GM21381 (cell line): ENCODE data around the gene MBTPS1.
A peak's percentile ranks its signal among the peaks of the same experiment; 100 is the strongest.
"Not testable (repeated sequence)": the region's sequence is repeated elsewhere in the genome, so short reads cannot be mapped to it uniquely, and the experiment has no call there.

ENCODE experiments used
- ATAC-seq: cut with Tn5 transposase; IDR thresholded peaks from one replicate; pipeline ENCODE4 v1.9.1; 2021; ENCODE audit warnings: mild to moderate bottlenecking, moderate library complexity; ENCODE audit not compliant: unreplicated experiment

The MBTPS1 gene

DNA sequence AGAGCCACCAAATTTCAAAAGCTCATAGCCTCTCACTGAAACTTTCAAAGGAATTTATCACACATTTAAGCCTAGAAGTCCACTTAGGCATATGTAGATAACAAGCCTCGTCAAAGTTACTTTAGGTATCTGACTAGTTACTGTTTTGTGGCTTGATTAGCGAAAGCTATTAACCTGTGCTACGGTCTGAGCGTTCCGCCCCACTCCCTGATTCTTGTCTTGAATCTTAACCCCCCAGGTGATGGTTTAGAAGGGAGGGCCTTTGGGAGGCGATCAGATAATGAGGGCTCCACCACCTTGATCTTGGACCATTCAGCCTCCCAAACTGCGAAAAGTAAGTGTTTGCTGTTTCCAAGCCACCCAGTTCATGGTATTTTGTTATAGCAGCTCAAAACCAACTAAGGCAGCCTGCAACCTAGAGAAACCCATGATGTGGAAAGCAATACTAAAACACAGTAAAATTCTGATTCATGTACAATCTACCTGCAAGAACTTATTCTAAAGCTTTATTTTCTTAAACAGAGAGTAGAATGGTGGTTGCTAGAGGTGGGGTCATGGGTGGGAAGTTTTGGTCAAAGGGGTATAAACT lies 21.1 kb upstream of the MBTPS1 start:
- ATAC-seq, result no peak

DNA sequence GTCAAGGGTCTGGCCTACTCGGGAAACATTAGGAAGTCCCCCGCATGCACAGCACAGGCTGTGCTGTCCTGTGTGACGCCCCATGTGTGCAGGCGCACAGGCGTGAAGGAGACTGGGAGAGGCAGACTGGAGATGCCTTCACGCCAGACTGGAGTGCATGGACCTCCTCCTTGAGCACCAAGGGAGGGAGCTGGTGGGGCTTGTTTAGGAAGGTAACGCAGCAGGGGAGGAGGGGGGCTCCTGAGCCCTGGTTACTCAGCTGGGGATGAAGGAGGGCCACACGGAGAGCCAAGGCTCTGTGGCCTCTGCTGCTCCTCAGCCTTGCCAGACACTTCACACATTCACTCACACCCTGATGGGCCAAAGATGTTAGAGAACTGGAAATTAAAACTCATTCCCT lies 20.5 kb upstream of the MBTPS1 start:
- ATAC-seq, result no peak

DNA sequence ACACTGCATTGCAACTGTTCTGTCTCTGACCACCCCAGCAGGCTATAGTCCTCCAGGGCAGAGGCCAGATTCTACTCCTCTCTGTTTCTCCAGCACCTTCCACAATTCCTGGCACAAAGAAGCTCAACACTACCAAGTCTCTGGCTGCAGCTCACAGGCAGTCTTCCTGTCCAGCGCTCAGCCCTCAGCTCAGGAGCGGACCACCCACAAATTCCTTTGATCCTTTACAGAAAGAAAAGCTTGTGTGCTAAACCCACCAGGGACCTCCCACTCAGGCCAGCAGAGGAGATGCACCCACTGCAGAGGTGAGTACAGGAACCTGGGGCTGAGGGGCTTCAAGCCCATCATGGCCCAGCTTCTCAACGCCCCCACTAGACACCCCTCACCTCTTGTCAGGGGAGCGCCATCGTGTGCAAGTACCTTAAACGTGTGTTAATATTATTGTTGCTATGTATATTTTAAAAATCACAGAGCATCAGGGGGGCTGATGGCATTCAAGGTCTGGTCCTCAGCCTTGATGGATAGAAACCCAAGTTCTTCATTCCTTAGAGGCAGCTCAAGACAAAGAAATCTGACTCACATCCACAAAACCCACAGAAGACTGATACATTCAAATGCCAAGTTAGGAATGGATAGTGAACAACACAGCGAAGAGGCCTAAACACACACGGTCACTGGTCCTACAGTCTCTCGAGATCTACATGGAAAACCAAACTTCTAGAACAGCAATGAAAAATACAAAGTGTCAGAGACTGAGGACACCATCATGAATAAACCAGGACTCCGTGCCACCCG lies 19.8 kb upstream of the MBTPS1 start:
- no peak for ATAC-seq

DNA sequence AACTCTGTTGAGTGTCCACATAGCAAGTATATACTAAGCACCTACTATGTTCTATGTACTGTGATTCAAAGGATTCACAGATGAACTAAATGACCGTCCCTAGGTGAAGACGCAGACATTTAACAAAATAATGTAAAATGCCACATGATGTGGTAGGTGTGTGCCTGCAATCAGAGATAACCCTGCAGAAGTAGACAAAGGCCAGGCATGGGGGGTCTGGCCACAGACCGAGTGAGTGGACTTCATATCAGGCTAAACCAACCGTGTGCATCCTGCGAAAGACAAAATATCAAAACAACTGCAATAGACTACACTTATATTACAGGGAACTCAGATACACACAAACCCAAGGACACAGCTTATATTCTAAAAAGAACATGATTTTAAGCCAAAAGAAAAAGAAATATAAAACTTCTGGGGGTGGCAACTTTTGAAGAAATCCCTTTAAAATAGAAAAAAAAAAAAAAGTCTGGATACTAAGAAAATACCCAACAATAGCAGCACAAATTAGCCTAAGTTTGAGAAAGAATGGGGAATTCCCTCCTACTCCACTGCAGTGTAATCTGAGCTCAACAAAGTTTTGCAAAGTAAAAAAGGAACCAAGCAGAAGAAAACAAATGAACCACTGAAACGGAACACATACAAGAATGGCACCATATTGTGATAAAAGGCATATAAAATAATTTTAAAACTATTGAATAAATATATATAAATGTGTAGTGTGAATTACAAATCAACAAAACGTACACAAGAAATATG lies 16.0 kb upstream of the MBTPS1 start:
- no peak for ATAC-seq

DNA sequence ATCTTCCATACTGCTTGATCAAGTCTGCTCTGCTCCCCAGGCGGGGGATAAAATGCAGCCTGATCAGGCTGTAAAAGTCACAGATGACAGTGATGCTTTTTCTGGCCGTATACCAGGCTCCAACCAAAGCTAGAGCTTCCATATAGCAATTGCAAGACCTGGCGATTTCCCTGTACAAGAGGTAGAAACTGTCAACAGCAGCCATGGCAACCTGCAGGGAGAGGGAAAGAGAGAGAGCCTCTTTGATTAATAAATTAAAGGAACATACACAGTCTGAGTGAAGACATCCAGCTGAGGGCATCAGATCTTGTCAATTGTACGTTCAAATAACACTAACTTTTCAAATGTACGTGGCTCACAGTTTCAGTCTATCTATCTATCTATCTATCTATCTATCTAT lies 14.4 kb upstream of the MBTPS1 start:
- ATAC-seq, result no peak

DNA sequence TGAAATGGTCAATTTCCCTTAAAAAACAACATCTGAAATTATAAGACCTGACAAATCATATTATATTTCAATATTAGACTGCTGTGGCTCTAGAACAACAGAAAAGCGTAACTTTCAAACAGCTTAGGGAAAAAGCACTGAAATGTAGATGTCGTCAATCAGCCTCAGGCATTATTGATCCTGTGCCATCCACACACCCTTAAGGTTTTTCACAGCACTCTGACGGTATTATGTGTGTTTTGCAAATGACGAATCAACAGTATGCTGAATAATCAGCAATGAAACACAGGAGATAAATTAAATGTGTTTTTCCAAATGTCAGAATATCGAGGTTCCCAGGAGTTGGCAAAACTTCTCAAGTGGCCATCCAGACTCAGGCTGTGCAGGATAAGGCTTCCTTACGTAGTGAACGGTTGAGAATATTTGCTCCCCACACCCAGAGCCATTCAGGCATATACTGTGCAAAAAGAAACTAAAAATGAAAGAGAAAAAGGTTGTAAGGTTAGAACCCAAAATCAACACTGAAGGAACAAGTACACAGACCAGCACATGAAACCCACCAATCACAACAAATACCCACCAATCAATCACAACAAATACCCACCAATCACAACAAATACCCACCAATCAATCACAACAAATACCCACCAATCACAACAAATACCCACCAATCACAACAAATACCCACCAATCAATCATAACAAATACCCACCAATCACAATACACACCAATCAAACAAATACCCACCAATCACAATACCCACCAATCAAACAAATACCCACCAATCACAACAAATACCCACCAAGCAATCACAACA lies 7.7 kb upstream of the MBTPS1 start:
- no peak for ATAC-seq

DNA sequence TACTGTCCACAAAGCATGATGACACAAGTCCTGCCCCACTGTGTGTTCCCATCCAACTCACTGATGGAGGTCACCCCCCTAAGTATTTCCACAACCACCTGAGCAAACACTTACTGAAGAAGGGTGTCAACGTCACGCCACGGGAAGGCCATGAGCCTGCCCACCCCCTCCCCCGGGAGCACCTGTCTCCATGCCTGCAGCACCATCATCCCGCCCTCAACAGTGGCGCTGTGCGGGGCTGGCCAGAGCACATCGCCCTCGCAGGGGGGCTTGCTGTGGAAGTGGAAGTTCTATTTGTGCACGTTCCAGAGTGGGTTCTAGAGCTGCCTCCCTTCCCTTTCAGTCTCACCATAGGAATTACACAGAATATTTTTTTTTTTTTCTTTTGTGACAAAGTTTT lies 4.3 kb upstream of the MBTPS1 start:
- ATAC-seq, result no peak

DNA sequence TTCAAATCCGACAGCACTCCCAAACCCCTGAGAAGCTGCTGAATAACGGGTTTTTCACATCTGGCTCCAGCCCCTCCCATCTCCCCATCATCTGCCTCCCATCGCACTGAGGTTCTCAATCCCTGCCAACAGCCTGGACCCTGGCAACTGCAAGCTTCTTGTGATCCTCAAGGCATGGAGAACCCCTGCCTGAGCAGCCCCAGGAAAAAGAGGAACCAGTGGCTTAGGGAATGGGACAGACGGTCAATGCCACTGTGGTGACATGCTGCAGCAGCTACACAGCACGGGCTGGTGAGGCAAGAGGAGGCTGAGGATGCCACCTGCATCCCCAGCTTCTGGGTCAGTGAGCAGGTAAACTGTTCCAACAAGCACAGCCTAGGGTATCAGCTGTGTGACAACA lies 3.3 kb upstream of the MBTPS1 start:
- ATAC-seq, result no peak

DNA sequence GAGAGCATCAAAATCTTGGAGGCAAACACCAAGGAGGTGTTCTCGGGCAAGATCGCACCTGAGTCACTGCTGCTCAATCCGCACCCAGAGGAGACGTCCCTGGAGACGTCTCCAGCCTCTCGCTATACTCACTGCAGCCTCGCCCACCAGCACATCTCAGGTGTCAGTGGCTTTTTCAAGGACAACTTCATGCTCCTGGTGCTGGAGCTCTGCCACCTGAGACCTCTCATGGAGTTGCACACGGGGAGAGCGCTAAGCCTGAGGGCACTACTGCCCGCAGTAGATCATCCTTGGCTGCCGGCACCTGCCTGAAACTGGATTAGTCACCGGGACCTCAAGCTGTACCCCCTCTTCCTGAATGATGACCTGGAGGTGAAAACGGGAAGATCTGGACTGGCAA lies 2.6 kb upstream of the MBTPS1 start:
- ATAC-seq, result no peak

DNA sequence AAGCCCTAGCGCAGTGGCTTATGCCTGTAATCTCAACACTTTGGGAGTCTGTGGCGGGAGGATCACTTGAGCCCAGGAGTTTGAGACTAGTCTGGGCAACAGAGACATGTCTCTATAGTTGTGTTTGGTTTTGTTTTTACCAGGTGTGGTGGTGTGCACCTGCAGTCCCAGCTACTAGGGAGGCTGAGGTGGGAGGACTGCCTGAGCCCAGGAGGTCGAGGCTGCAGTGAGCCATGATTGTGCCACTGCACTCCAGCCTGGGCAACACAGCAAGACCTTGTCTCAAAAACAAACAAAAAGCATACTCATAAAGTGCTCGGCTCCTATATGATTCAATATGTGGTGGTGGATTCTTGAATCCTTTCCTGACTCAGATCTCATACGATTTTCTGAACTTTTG lies 1.6 kb upstream of the MBTPS1 start:
- ATAC-seq, result not testable (repeated sequence)

DNA sequence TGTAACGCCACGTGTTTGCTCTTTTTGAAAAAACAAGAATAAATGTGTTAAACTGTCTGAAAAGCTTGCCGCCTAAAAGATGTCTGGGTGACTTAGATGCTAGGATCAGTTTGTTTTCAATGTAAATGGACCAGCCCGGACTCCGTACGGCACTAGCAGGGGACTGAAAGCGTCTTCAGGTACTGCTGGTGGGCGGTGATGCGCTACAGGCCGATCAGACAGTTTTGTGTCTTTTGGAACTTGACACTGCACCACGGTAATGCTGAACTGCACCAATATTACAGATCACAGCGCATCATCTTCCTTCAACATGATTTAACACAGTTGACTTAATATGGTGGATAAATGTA lies 727 bp upstream of the MBTPS1 start:
- no peak for ATAC-seq

DNA sequence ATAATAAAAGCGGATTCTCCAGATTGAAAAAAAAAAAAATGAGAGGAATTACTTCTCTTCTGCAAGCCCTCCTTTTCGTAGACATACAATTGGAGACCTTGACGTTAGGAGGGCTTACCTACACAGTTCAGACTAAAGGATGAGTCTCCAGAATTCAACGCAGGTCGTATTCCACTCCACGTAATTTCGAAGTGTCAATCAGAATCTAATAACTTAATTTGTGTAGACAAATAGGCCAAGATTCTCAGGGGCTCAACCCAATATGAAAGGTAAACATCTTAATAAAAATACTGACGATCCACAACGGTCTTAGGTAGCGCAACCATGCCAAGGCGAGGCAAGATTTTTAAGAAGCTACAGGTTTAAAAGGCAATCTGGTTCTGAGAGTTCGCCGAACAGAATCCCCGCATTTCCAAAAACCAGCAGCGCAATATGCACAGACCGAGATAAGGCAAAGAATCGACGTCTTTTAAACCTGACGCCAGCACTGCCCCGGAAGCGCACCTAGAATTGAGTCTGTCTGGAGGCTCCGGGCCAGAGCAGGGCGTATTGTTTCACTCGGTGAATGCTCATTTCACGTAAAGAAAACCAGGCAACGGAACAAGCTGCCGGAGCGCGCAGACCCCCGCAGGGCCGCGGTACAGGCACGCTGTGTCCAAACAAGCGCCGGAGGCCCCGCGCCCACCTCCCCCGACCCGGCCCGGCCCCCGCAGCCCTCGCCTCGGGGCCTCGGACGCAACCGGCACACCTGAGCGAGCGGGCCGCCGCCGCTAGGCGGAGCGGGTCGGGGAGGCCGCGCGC lies 623 bp downstream of the MBTPS1 start:
- peak; percentile 36 for ATAC-seq

DNA sequence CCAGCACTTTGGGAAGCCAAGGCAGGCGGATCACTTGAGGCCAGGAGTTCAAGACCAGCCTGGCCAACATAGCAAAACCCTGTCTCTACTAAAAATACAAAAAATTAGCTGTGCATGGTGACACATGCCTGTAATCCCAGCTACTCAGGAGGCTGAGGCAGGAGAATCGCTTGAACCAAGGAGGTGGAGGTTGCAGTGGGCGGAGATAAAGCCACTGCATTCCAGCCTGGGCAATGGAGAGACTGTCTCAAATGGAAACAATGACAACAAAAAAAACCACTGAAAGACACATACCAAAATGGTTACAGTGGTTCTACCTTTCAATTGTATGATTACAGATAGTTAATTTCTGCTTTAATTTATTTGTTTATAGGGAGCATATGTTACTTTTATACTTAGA lies 4.8 kb downstream of the MBTPS1 start:
- not testable (repeated sequence) for ATAC-seq

DNA sequence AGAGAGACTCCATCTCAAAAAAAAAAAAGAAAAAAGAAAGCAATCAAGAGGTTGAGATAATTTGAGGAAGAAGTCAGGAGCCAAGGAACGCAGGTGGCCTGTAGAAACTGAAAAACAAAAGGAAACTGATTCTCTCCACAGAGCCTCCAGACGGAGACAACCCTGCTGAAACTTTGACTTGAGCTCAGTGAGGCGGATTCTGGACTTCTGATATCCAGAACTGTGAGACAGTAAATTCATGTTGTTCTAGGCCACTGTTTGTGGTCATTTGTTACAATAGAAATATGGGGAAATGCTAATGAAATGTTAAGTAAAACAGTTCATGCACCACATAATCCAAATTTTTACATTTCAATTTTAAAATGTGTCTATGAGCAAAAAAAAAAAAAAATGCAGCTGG lies 5.2 kb downstream of the MBTPS1 start:
- no peak for ATAC-seq

DNA sequence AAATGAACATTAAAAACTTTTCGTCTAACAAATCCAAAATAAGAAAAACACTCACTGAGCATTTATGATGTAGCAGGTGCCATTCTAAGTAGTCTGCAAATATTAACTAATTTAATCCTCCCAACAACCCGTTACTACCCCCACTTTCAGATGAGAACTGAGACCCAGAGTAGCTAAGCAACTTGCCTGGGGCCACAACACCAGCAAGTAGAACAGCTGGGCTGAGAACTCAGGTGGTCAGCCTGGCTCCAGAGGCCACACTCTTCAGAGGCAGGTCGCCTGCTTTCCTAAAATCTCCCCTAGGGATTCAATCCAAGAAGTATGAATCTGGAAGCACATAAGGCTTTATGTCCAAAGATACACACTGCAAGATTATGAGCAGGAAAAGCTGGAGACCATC lies 6.2 kb downstream of the MBTPS1 start:
- ATAC-seq, result no peak

DNA sequence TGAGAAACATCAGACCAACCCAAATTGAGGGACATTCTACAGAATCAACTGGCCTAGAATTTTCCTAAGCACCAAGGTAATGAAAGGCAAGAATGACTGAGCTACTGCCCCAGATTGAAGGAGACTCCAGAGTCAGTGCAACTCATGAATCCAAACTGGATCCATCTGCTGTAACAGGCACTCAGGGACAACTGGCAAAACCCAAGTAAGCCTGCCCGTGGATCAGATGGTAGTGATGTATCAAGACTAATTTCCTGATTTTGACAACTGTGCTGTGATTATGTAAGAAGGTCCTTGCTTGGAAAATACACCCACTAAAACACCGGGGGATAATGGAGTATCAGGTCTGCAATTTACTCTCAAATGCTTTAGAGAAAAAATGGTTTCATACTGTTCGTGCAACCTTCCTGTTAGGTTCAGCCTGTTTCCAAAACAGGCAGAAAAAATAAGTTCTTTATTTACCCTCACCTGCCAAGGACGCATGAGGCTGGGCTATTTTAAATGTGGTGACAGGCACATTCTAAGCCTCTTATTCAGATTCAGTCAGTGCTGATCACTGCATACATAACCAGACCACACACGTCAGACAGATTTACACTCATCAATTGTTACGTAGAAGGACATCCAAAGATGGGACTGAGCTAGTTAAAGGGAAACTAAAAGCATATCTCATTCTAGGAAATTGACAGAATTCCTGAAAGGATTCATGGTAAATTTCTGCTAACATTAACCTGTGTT lies 7.0 kb downstream of the MBTPS1 start:
- ATAC-seq, result no peak

DNA sequence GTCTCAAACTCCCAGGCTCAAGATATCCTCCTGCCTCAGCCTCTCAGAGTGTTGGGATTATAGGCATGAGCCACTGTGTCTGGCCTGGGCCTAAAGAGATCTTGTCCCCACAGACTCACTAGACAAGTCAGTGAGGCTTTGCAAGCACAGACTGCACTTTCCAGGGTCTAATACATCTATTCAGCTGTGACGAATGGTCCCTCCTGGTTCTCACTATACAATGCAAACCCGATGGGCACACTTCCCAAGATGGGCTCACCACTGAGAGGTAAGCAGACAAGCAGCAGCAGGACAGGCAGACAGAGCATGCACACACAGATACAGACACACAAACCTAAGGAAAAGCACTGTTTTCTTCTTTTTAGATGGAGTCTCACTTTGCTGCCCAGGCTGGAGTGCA lies 8.8 kb downstream of the MBTPS1 start:
- ATAC-seq, result no peak

DNA sequence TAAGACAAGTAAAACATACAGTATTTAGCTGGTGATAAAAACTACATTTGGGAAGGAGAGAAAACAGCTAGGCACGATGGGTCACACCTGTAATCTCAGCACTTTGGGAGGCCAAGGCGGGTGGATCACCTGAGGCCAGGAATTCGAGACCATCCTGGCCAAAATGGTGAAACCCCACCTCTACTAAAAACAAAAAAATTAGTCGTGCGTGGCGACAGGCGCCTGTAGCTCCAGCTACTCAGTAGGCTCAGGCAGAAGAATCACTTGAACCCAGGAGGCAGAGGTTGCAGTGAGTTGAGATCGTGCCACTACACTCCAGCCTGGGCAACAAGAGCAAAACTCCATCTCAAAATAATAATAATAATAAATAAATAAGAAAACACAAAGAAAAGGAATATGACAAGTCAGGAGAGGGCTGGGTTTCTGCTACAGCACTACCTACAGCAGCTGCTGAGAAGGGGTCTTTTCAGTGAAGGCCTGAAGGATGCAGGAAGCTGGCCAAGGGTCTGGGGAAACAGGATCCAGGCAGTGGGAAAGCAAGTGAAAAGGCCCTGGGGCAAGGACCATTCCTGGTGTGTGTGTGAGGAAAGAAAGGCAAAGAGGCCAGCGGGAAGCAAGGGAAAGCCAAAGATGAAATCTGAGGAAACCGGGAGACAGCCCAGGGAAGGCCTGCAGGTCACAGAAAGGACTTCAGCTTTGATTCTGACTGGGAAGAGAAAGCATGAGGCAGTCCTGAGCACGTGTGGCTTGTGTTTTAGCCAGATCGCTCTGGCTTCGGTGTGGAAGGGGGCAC lies 10.6 kb downstream of the MBTPS1 start:
- ATAC-seq, result no peak

DNA sequence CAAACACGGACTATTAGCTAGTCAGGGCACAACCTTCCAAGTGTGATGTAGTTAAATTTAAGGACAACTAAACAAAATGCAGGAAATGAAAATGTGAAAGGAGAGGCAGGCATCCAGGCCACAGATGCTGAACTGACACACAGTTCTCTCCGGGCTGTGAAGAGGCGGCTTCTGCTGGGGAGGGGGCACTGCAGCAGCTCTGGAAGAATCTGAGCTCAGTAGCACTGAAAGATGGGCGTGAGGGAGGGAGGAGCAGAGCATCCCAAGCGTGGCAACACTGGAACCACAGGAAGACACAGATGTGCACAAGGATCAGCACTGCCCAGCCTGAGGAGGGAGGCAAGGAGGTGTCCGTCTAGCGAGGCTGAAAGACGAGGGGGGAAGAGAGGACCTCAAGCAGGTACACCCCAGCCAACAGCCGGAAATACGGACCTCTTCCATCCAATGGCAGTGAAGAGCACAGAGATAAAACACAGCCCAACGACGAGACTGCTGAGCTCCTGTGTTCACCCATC lies 11.4 kb downstream of the MBTPS1 start:
- no peak for ATAC-seq
